Measurements from ENCODE around the gene RASA3.
"Not testable (repeated sequence)": the region's sequence is repeated elsewhere in the genome, so short reads cannot be mapped to it uniquely, and the experiment has no call there.

The RASA3 gene, protein sequence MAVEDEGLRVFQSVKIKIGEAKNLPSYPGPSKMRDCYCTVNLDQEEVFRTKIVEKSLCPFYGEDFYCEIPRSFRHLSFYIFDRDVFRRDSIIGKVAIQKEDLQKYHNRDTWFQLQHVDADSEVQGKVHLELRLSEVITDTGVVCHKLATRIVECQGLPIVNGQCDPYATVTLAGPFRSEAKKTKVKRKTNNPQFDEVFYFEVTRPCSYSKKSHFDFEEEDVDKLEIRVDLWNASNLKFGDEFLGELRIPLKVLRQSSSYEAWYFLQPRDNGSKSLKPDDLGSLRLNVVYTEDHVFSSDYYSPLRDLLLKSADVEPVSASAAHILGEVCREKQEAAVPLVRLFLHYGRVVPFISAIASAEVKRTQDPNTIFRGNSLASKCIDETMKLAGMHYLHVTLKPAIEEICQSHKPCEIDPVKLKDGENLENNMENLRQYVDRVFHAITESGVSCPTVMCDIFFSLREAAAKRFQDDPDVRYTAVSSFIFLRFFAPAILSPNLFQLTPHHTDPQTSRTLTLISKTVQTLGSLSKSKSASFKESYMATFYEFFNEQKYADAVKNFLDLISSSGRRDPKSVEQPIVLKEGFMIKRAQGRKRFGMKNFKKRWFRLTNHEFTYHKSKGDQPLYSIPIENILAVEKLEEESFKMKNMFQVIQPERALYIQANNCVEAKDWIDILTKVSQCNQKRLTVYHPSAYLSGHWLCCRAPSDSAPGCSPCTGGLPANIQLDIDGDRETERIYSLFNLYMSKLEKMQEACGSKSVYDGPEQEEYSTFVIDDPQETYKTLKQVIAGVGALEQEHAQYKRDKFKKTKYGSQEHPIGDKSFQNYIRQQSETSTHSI

GRCh38 chr13:114132419-114133121 is at the start of gene RASA3:
RASA3 (minus strand) TSS chr13:114132623; CDS start chr13:114132489, 134 bp downstream.
- DNase-seq (ENCODE audit: low read depth), result no peak
- TF ChIP-seq, protein P1, sequence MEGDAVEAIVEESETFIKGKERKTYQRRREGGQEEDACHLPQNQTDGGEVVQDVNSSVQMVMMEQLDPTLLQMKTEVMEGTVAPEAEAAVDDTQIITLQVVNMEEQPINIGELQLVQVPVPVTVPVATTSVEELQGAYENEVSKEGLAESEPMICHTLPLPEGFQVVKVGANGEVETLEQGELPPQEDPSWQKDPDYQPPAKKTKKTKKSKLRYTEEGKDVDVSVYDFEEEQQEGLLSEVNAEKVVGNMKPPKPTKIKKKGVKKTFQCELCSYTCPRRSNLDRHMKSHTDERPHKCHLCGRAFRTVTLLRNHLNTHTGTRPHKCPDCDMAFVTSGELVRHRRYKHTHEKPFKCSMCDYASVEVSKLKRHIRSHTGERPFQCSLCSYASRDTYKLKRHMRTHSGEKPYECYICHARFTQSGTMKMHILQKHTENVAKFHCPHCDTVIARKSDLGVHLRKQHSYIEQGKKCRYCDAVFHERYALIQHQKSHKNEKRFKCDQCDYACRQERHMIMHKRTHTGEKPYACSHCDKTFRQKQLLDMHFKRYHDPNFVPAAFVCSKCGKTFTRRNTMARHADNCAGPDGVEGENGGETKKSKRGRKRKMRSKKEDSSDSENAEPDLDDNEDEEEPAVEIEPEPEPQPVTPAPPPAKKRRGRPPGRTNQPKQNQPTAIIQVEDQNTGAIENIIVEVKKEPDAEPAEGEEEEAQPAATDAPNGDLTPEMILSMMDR (IDR thresholded peaks at IDR 0.05; ENCODE audit: low read depth, low read length, missing control alignments), result no peak
- peak within 1 kb of the TSS; percentile 82 for H3K4me3 ChIP-seq (ENCODE audit: low read depth, low read length)

GRCh38 chr13:114179087-114179658 is 46.8 kb upstream of the RASA3 start, which contains the start of gene CFAP97D2:
CFAP97D2 (plus strand) TSS chr13:114179257; CDS start chr13:114179331, 74 bp downstream.
- no peak for DNase-seq (ENCODE audit: low read depth)
- TF ChIP-seq, protein P1 (IDR thresholded peaks at IDR 0.05; ENCODE audit: low read depth, low read length, missing control alignments), result no peak
- no peak within 1 kb of the TSS for H3K4me3 ChIP-seq (ENCODE audit: low read depth, low read length)

DNA sequence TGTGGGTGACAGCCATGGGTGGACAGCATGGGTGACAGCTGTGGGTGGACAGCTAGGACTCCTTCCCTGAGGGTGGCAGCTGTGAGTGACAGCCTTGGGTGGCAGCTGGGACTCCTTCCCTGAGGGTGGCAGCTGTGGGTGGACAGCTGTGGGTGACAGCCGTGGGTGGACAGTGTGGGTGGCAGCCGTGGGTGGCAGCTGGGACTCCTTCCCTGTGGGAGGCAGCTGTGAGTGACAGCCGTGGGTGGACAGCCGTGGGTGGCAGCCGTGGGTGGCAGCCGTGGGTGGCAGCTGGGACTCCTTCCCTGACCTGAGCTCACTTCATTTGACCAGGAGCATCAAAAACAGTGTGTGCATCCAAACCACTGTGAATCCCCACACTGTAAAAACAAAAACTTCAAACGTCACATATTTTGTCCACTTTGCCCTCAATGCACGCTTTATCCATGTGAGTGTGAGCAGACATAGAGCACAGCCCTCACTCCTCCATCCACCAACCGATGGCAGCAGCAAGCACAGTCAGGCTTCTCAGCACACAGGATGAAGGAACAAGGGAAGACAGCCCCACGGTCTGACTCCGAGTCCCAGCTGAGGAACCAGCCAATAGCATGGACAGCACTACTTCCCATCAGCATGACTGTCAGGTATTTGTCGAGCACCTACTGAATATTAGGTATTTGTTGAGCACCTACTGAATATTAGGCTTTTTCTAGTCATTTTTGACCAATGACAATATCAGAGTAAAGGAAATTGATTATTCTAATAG is 45.0 kb upstream of the RASA3 start:
- H3K4me3 ChIP-seq (ENCODE audit: low read depth, low read length), result no peak overlapping the region
- TF ChIP-seq, protein P1 (IDR thresholded peaks at IDR 0.05; ENCODE audit: low read depth, low read length, missing control alignments), result no peak
- no peak for DNase-seq (ENCODE audit: low read depth)

GRCh38 chr13:114176359-114176902 is 44.0 kb upstream of the RASA3 start:
- not testable (repeated sequence) for DNase-seq (ENCODE audit: low read depth); H3K4me3 ChIP-seq (ENCODE audit: low read depth, low read length)

DNA sequence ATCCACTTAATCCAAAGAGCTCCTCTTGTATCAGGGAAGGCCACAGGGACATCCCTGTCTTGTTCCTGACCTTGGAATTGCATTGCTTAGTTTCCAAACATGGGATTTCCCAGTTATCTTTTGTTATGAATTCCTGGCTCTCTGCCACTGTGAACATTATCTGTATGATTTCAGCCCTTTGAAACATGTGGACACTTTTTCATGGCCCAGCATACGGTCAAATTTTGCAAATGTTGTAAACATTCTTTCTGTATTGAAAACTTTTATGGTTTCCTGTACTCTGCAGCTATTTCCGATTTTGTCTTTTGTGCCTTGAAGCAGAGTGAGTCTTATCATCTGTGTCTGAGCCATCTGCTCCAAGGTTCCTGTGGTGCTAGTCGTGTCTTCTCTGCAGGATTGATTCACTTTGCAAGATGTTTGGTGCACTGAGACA is 42.1 kb upstream of the RASA3 start:
- TF ChIP-seq, protein P1 (IDR thresholded peaks at IDR 0.05; ENCODE audit: low read depth, low read length, missing control alignments), result no peak
- DNase-seq (ENCODE audit: low read depth), result no peak
- H3K4me3 ChIP-seq (ENCODE audit: low read depth, low read length), result no peak overlapping the region

DNA sequence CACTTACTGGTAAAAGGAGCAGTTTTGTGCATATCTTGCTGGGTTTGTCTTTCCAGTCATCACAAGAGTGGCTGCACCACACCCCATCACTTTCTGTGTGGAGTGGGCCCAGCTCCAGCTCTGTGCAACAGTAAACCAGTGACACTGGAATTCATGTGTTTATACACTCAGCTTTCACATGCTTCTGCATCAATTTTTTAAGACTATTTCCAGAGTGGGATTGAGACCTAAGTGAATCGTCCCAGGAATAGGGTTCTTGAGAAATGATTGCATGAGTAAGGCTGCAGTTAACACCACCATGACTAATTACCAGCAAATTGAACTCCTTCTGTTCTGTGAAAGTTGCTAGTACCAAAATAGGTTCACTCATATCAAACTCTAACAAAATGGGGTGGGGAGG is 41.3 kb upstream of the RASA3 start:
- DNase-seq (ENCODE audit: low read depth), result no peak
- TF ChIP-seq, protein P1 (IDR thresholded peaks at IDR 0.05; ENCODE audit: low read depth, low read length, missing control alignments), result no peak
- H3K4me3 ChIP-seq (ENCODE audit: low read depth, low read length), result no peak overlapping the region
